GM18951 (cell line): ENCODE measurements around the gene NCKAP5.

Experiments
- POLR2A ChIP-seq: IDR thresholded peaks from 4 replicates; pipeline ENCODE4 v1.6.1; 2011; ENCODE audit warnings: mild to moderate bottlenecking; ENCODE audit not compliant: insufficient read length, insufficient read depth; ENCODE audit errors: extremely low read depth
- in situ Hi-C: fragments of 300-500 bp; cut with MboI; formaldehyde crosslinking; loops from one replicate; pipeline ENCODE4 v1.12.0; 2022; ENCODE audit warnings: low sequenced_read_pairs, mixed read lengths, inconsistent platforms; ENCODE audit not compliant: unreplicated experiment

NCKAP5 gene

GRCh38 chr2:133374781-133375180, 193.5 kb downstream of the NCKAP5 start:
- in situ Hi-C loops, result no loop called here
- no peak for TF ChIP-seq POLR2A

- in situ Hi-C loops, result no loop called here
- no peak for TF ChIP-seq POLR2A
Measured at GRCh38 chr2:133371286-133371685, 197.0 kb downstream of the NCKAP5 start.

GRCh38 chr2:133369901-133370658, 198.2 kb downstream of the NCKAP5 start:
- in situ Hi-C loops, result no loop called here
- TF ChIP-seq POLR2A, result no peak

- no peak for TF ChIP-seq POLR2A
- in situ Hi-C loops, result no loop called here
Measured at GRCh38 chr2:133365117-133365516, 203.1 kb downstream of the NCKAP5 start.

- in situ Hi-C loops, result no loop called here
Measured at GRCh38 chr2:133364636-133365035, 203.6 kb downstream of the NCKAP5 start.

GRCh38 chr2:133363884-133364283, 204.4 kb downstream of the NCKAP5 start:
- in situ Hi-C loops, result no loop called here
- no peak for TF ChIP-seq POLR2A

More at GRCh38 chr2:133364636-133365035, 203.6 kb downstream of the NCKAP5 start:
- no peak for TF ChIP-seq POLR2A

- in situ Hi-C loops, result no loop called here
- TF ChIP-seq POLR2A, result no peak
Measured at GRCh38 chr2:133362061-133362476, 206.2 kb downstream of the NCKAP5 start.

GRCh38 chr2:133360882-133361281, 207.4 kb downstream of the NCKAP5 start:
- in situ Hi-C loops, result no loop called here
- TF ChIP-seq POLR2A, result no peak

GRCh38 chr2:133360190-133360589, 208.1 kb downstream of the NCKAP5 start:
- no peak for TF ChIP-seq POLR2A
- in situ Hi-C loops, result no loop called here

- TF ChIP-seq POLR2A, result no peak
- in situ Hi-C loops, result no loop called here
Measured at GRCh38 chr2:133352719-133353118, 215.5 kb downstream of the NCKAP5 start.

GRCh38 chr2:133346654-133347053, 221.6 kb downstream of the NCKAP5 start:
- no peak for TF ChIP-seq POLR2A
- in situ Hi-C loops, result no loop called here

GRCh38 chr2:133345638-133346037, 222.6 kb downstream of the NCKAP5 start:
- in situ Hi-C loops, result no loop called here
- no peak for TF ChIP-seq POLR2A

GRCh38 chr2:133344849-133345248, 223.4 kb downstream of the NCKAP5 start:
- in situ Hi-C loops, result no loop called here
- no peak for TF ChIP-seq POLR2A

- in situ Hi-C loops, result no loop called here
- no peak for TF ChIP-seq POLR2A
Measured at GRCh38 chr2:133343018-133343352, 225.3 kb downstream of the NCKAP5 start.
